GM23338 (cell line): ENCODE measurements around the gene KICS2. TPM values are rescaled to one million over a fixed set of nuclear protein-coding genes. Genes with fewer than 3 reads are reported as not detected.

Source experiments
- ATAC-seq: fragments of 200-7000 bp; cut with Tn5 transposase; 3 replicates; pipeline ENCODE4 v1.9.1; 2020
- DNase-seq: peaks from one replicate; pipeline ENCODE4 v3.0.0-alpha.2; 2015; ENCODE audit warnings: low spot score
- H2AFZ ChIP-seq: fragments of 200-600 bp; sonication (generic); 2 replicates; pipeline ENCODE4 v1.8.0; 2016; ENCODE audit warnings: antibody characterized with exemption, mild to moderate bottlenecking, moderate library complexity
- H3F3A ChIP-seq: fragments of 200-600 bp; sonication (generic); replicated peaks from 2 replicates; pipeline ENCODE4 v1.8.0; 2017; ENCODE audit warnings: antibody characterized with exemption, mixed run types, low read depth
- H3K27ac ChIP-seq: fragments of 200-600 bp; sonication (generic); 2 replicates; pipeline ENCODE4 v1.6.1; 2016; ENCODE audit warnings: low read depth
- H3K27me3 ChIP-seq: fragments of 200-600 bp; sonication (generic); 2 replicates; pipeline ENCODE4 v1.8.0; 2016; ENCODE audit warnings: mild to moderate bottlenecking, mixed run types, moderate library complexity; ENCODE audit not compliant: insufficient read depth
- H3K36me3 ChIP-seq: fragments of 200-600 bp; sonication (generic); 2 replicates; pipeline ENCODE4 v1.8.0; 2016; ENCODE audit warnings: mild to moderate bottlenecking; ENCODE audit not compliant: insufficient read depth
- H3K4me1 ChIP-seq: fragments of 200-600 bp; sonication (generic); 2 replicates; pipeline ENCODE4 v1.8.0; 2016; ENCODE audit warnings: mild to moderate bottlenecking, moderate library complexity; ENCODE audit not compliant: insufficient read depth
- H3K4me2 ChIP-seq: fragments of 200-600 bp; sonication (generic); 2 replicates; pipeline ENCODE4 v1.7.1; 2017; ENCODE audit warnings: mixed run types
- H3K4me3 ChIP-seq: fragments of 200-600 bp; sonication (generic); 2 replicates; pipeline ENCODE4 v1.6.1; 2016; ENCODE audit warnings: mixed run types
- H3K79me2 ChIP-seq: fragments of 200-600 bp; sonication (generic); replicated peaks from 2 replicates; pipeline ENCODE4 v1.8.0; 2017; ENCODE audit warnings: mild to moderate bottlenecking; ENCODE audit not compliant: insufficient read depth
- H3K9me2 ChIP-seq: fragments of 200-600 bp; sonication (generic); 2 replicates; pipeline ENCODE4 v1.8.0; 2017; ENCODE audit not compliant: insufficient read depth
- H4K20me1 ChIP-seq: fragments of 200-600 bp; sonication (generic); replicated peaks from 2 replicates; pipeline ENCODE4 v1.8.0; 2017; ENCODE audit warnings: mild to moderate bottlenecking; ENCODE audit not compliant: insufficient read depth
- H3K27ac Mint-ChIP-seq: 2 replicates; pipeline ENCODE4 v1.8.0; 2020; ENCODE audit warnings: inconsistent platforms, mild to moderate bottlenecking, moderate library complexity, mixed read lengths
- H3K27me3 Mint-ChIP-seq: 3 replicates; pipeline ENCODE4 v1.8.0; 2022; ENCODE audit warnings: low read depth, mild to moderate bottlenecking, moderate library complexity, mixed read lengths, inconsistent platforms; ENCODE audit not compliant: insufficient read depth, poor library complexity
- H3K36me3 Mint-ChIP-seq: 3 replicates; pipeline ENCODE4 v1.8.0; 2021; ENCODE audit warnings: low read depth, mild to moderate bottlenecking, inconsistent platforms, moderate library complexity, mixed read lengths
- H3K4me1 Mint-ChIP-seq: 3 replicates; pipeline ENCODE4 v1.8.0; 2020; ENCODE audit warnings: mild to moderate bottlenecking, inconsistent platforms, mixed read lengths
- H3K4me3 Mint-ChIP-seq: 3 replicates; pipeline ENCODE4 v1.8.0; 2021; ENCODE audit warnings: moderate library complexity, mild to moderate bottlenecking, inconsistent platforms, mixed read lengths
- H3K9me3 Mint-ChIP-seq: 3 replicates; pipeline ENCODE4 v1.8.0; 2020; ENCODE audit warnings: moderate library complexity, mild to moderate bottlenecking, inconsistent platforms, mixed read lengths
- CREB1 ChIP-seq: fragments of 250-450 bp; sonication (Bioruptor Pico); IDR thresholded peaks from 2 replicates; pipeline ENCODE4 v1.5.0; 2020; ENCODE audit warnings: low read depth, mild to moderate bottlenecking, moderate library complexity
- CTCF ChIP-seq, 2 experiments: fragments of 200-600 bp in 1 of 2; sonication (generic) in 1 of 2; conservative IDR thresholded peaks; 2 replicates each; pipeline versions ENCODE4 v1.5.1 to v1.6.1; 2016 to 2017; ENCODE audit warnings: antibody characterized with exemption in 2 of 2, low read depth in 2 of 2, mild to moderate bottlenecking in 2 of 2, moderate library complexity in 1 of 2
- ETS1 ChIP-seq: IDR thresholded peaks from 2 replicates; pipeline ENCODE4 v1.6.1; 2016; ENCODE audit warnings: antibody characterized with exemption
- EZH2 ChIP-seq: fragments of 200-600 bp; sonication (generic); IDR thresholded peaks from one replicate; pipeline ENCODE4 v1.8.0; 2017; ENCODE audit warnings: antibody characterized with exemption, mild to moderate bottlenecking, low read depth; ENCODE audit not compliant: unreplicated experiment
- EZH2phosphoT487 ChIP-seq: fragments of 200-600 bp; sonication (generic); IDR thresholded peaks from one replicate; pipeline ENCODE4 v1.8.1; 2018; ENCODE audit warnings: antibody characterized with exemption; ENCODE audit not compliant: unreplicated experiment
- JUNB ChIP-seq: IDR thresholded peaks from one replicate; pipeline ENCODE4 v1.6.1; 2016; ENCODE audit warnings: antibody characterized with exemption; ENCODE audit not compliant: unreplicated experiment
- REST ChIP-seq: IDR thresholded peaks from one replicate; pipeline ENCODE4 v1.6.1; 2018; ENCODE audit warnings: antibody characterized with exemption; ENCODE audit not compliant: unreplicated experiment
- STAT1 ChIP-seq: IDR thresholded peaks from one replicate; pipeline ENCODE4 v1.6.1; 2016; ENCODE audit warnings: antibody characterized with exemption; ENCODE audit not compliant: unreplicated experiment
- ZNF114 ChIP-seq: fragments of 250-450 bp; sonication (Bioruptor Pico); IDR thresholded peaks from 2 replicates; pipeline ENCODE4 v1.5.0; 2020; ENCODE audit warnings: mild to moderate bottlenecking, moderate library complexity
- ZNF331 ChIP-seq: fragments of 250-450 bp; sonication (Bioruptor Pico); IDR thresholded peaks from 2 replicates; pipeline ENCODE4 v1.5.0; 2020; ENCODE audit warnings: low read depth, mild to moderate bottlenecking, moderate library complexity
- polyA plus RNA-seq: library from polyadenylated mRNA; unstranded; fragments of >200 nt; fragmentation: Nextera tagmentation; extraction: Ambion mirVana; gene quantifications from 2 replicates; pipeline ENCODE4 v1.2.1, GENCODE V29; 2016
- total RNA-seq: library from RNA; depleted of rRNA; stranded (reverse); fragments of >200 nt; shearing (Covaris generic); gene quantifications from 2 replicates; pipeline ENCODE4 v1.2.3, GENCODE V29; 2014

Gene KICS2
- total and polyA plus RNA-seq, 2 experiments from 2014 or later = 7.6 to 10.5 TPM

DNA sequence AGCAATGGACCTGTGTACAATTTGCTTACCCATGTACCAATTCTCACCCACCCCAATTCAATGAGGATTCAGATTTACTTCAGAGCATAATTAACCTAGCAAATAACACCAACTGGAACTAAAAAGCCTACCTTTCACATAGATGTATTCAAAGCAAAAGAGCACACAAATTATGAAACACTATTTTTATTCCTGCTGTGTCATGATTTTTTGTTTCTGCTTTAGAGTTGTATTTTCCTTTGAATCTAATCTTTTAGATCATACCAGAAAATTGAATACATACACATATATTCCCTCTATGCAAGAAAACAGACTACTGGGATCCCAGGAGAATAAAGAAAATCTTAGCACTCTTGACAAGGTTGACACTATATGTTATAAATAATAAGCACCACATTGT is 5.9 kb downstream of the KICS2 start (continued):
- TF ChIP-seq CTCF (conservative IDR thresholded peaks at IDR 0.05; ENCODE audit: low read depth in 2 of 2) = no peak
- TF ChIP-seq STAT1 = no peak

GRCh38 chr12:64212119-64212746 is 9.9 kb downstream of the KICS2 start:
- H3K4me2 ChIP-seq = no peak overlapping the region
- H3F3A ChIP-seq = no peaks in the 10 kb centered on the region
- H4K20me1 ChIP-seq = no peaks in the 10 kb centered on the region
- H3K4me1 Mint-ChIP-seq = peaks cover 3% of the 10 kb centered on the region; the same call in 2 of the 3 replicates
- no peak overlapping the region for H3K27ac ChIP-seq
- H3K36me3 Mint-ChIP-seq = peaks cover 14% of the 10 kb centered on the region
- H2AFZ ChIP-seq = no peak overlapping the region
- no peak overlapping the region for H3K4me3 ChIP-seq
- no peaks in the 10 kb centered on the region for H3K79me2 ChIP-seq
- H3K36me3 ChIP-seq = no peaks in the 10 kb centered on the region
- ATAC-seq (no peak), DNase-seq (no peak)
- no peaks in the 10 kb centered on the region for H3K9me2 ChIP-seq
- no peaks in the 10 kb centered on the region for H3K4me1 ChIP-seq
- no peaks in the 10 kb centered on the region for H3K27me3 ChIP-seq
- TF ChIP-seq EZH2phosphoT487 (no peak), ETS1 (no peak), ZNF331 (CRISPR knock-in tag) (no peak), STAT1 (no peak), JUNB (no peak), CTCF (conservative IDR thresholded peaks at IDR 0.05; ENCODE audit: low read depth in 2 of 2) (no peak), CREB1 (CRISPR knock-in tag) (no peak), EZH2 (no peak), ZNF114 (CRISPR knock-in tag) (no peak), REST (no peak)
- no peaks in the 10 kb centered on the region for H3K9me3 Mint-ChIP-seq
- H3K27ac Mint-ChIP-seq = no peak overlapping the region
- H3K27me3 Mint-ChIP-seq = no peaks in the 10 kb centered on the region
- H3K4me3 Mint-ChIP-seq = no peak overlapping the region
